ENCODE results near the gene RASGRF2. TPM values are rescaled to one million over a fixed set of nuclear protein-coding genes. Genes with fewer than 3 reads are reported as not detected.
"Not testable (repeated sequence)": the region's sequence is repeated elsewhere in the genome, so short reads cannot be mapped to it uniquely, and the experiment has no call there.

The RASGRF2 gene
- total RNA-seq, 1 donor from 2014 or later: 11.7 TPM

GRCh38 chr5:81070571-81071255 lies 110.5 kb downstream of the RASGRF2 start:
- no peak for DNase-seq (ENCODE audit: low spot score)

GRCh38 chr5:81075041-81075440 lies 114.9 kb downstream of the RASGRF2 start:
- no peak for DNase-seq (ENCODE audit: low spot score)

GRCh38 chr5:81077105-81077504 lies 116.9 kb downstream of the RASGRF2 start:
- no peak for DNase-seq (ENCODE audit: low spot score)

- DNase-seq (ENCODE audit: low spot score): no peak
Observed at GRCh38 chr5:81078930-81079329, 118.8 kb downstream of the RASGRF2 start.

- DNase-seq (ENCODE audit: low spot score): no peak
Observed at GRCh38 chr5:81080809-81081460, 120.8 kb downstream of the RASGRF2 start.

GRCh38 chr5:81081461-81081835 lies 121.3 kb downstream of the RASGRF2 start:
- DNase-seq (ENCODE audit: low spot score): no peak

GRCh38 chr5:81086881-81087281 lies 126.7 kb downstream of the RASGRF2 start:
- no peak for DNase-seq (ENCODE audit: low spot score)

- no peak for DNase-seq (ENCODE audit: low spot score)
Observed at GRCh38 chr5:81091199-81091598, 131.0 kb downstream of the RASGRF2 start.

- no peak for DNase-seq (ENCODE audit: low spot score)
Observed at GRCh38 chr5:81093536-81094196, 133.5 kb downstream of the RASGRF2 start.

- no peak for DNase-seq (ENCODE audit: low spot score)
Observed at GRCh38 chr5:81095835-81096234, 135.7 kb downstream of the RASGRF2 start.

- DNase-seq (ENCODE audit: low spot score): no peak
Observed at GRCh38 chr5:81097713-81098112, 137.6 kb downstream of the RASGRF2 start.

- DNase-seq (ENCODE audit: low spot score): no peak
Observed at GRCh38 chr5:81105261-81105877, 145.2 kb downstream of the RASGRF2 start.

- DNase-seq (ENCODE audit: low spot score): no peak
Observed at GRCh38 chr5:81115261-81115660, 155.1 kb downstream of the RASGRF2 start.

GRCh38 chr5:81117566-81117965 lies 157.4 kb downstream of the RASGRF2 start:
- no peak for DNase-seq (ENCODE audit: low spot score)

- no peak for DNase-seq (ENCODE audit: low spot score)
Observed at GRCh38 chr5:81121273-81121672, 161.1 kb downstream of the RASGRF2 start.

- DNase-seq (ENCODE audit: low spot score): no peak
Observed at GRCh38 chr5:81121836-81122630, 161.9 kb downstream of the RASGRF2 start.

GRCh38 chr5:81124689-81125088 lies 164.5 kb downstream of the RASGRF2 start:
- DNase-seq (ENCODE audit: low spot score): not testable (repeated sequence)

GRCh38 chr5:81125959-81126358 lies 165.8 kb downstream of the RASGRF2 start:
- DNase-seq (ENCODE audit: low spot score): no peak

GRCh38 chr5:81128416-81128815 lies 168.3 kb downstream of the RASGRF2 start:
- DNase-seq (ENCODE audit: low spot score): no peak

GRCh38 chr5:81132381-81132780 lies 172.2 kb downstream of the RASGRF2 start:
- no peak for DNase-seq (ENCODE audit: low spot score)

GRCh38 chr5:81134066-81134465 lies 173.9 kb downstream of the RASGRF2 start:
- DNase-seq (ENCODE audit: low spot score): no peak

- DNase-seq (ENCODE audit: low spot score): no peak
Observed at GRCh38 chr5:81134566-81134965, 174.4 kb downstream of the RASGRF2 start.

Measured in ureter (tissue), 1 donor.